Breast epithelium (tissue), 4 donors: ENCODE results near the gene LAYN. TPM values are rescaled to one million over a fixed set of nuclear protein-coding genes. Genes with fewer than 3 reads are reported as not detected.

Experiments used
- DNase-seq, 2 donors: peaks; one replicate each; pipeline ENCODE4 v3.0.0-alpha.2; 2019; ENCODE audit warnings: low spot score in 2 of 2
- H3K27ac ChIP-seq, 2 donors: fragments of 200-600 bp; sonication (generic) in 1 of 2; one replicate each; pipeline ENCODE4 v1.5.1; 2016 to 2019; ENCODE audit warnings: mild to moderate bottlenecking in 1 of 2
- H3K27me3 ChIP-seq, 2 donors: fragments of 200-600 bp; sonication (generic) in 1 of 2; one replicate each; pipeline versions ENCODE4 v1.5.1 to v1.6.0; 2017 to 2019; ENCODE audit warnings: control low read depth in 1 of 2, mild to moderate bottlenecking in 1 of 2
- H3K36me3 ChIP-seq: fragments of 200-600 bp; one replicate; pipeline ENCODE4 v1.5.1; 2019
- H3K4me1 ChIP-seq, 2 donors: fragments of 200-600 bp; sonication (generic); one replicate each; pipeline ENCODE4 v1.5.1; 2016 to 2019; ENCODE audit warnings: control low read depth in 1 of 2
- H3K4me3 ChIP-seq, 3 donors: fragments of 200-600 bp; sonication (generic); 1 replicate in 2 of 3; 2 replicates in 1 of 3; pipeline ENCODE4 v1.5.1; 2016 to 2019; ENCODE audit warnings: mild to moderate bottlenecking in 3 of 3, moderate library complexity in 2 of 3
- H3K9me3 ChIP-seq, 2 donors: fragments of 200-600 bp; sonication (generic) in 1 of 2; one replicate each; pipeline ENCODE4 v1.5.1; 2016 to 2019; ENCODE audit warnings: control low read depth in 1 of 2
- POLR2A ChIP-seq: fragments of 450-650 bp; IDR thresholded peaks from one replicate; pipeline ENCODE4 v1.6.1; 2016; ENCODE audit warnings: antibody characterized with exemption, mild to moderate bottlenecking, moderate library complexity
- POLR2AphosphoS5 ChIP-seq, 3 donors: sonication (generic); formaldehyde crosslinking; IDR thresholded peaks; one replicate each; pipeline ENCODE4 v1.6.1; 2017; ENCODE audit warnings: antibody characterized with exemption in 3 of 3
- intact Hi-C: fragments of 100-400 bp; cut with DNase I; formaldehyde crosslinking; loops from one replicate; pipeline ENCODE4 v1.15.1; 2023; ENCODE audit warnings: low total_unique reads
- total RNA-seq, 3 donors: library from RNA; depleted of rRNA; stranded (reverse); fragments of >200 nt; gene quantifications; one replicate each; pipeline ENCODE4 v1.1.0, GENCODE V29; 2016
- TF ChIP-seq, protein P1 (sequence below), 3 donors: fragments of 450-650 bp; IDR thresholded peaks; one replicate each; pipeline ENCODE4 v1.5.1; 2016 to 2017; ENCODE audit warnings: antibody characterized with exemption in 3 of 3, mild to moderate bottlenecking in 3 of 3, moderate library complexity in 3 of 3

LAYN gene
- total RNA-seq, 3 donors from 2014 or later: 2.1 to 21.3 (median 19.9) TPM

DNA sequence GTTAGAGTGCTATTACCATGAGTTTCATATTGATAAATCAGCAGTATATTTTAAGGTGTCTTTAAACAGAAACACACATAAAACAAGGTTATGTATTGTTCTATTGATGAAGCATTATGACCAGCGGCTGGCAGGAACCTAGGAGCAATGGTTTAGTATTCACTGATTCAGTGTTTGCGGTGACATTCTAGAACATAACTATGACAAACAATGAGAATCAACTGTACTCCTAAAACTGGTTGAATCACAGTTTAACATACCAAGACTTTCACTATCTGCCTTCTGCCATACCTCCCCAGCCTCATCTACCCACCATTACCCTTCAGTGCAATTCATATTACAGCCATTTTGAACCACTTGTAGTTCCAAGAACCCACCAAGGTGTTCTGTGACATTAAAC is 17.2 kb upstream of the LAYN start:
- Histone ChIP-seq H3K9me3 (no peaks in the 10 kb centered on the region), H3K27me3 (no peaks in the 10 kb centered on the region), H3K4me1 (no peaks in the 10 kb centered on the region), H3K36me3 (no peaks in the 10 kb centered on the region), H3K27ac (no peak overlapping the region), H3K4me3 (no peak overlapping the region)
- no peak for DNase-seq
- intact Hi-C loops: no loop called here
- TF ChIP-seq POLR2AphosphoS5 (IDR thresholded peaks at IDR 0.05) (no peak), POLR2A (no peak)
- TF ChIP-seq, protein P1, sequence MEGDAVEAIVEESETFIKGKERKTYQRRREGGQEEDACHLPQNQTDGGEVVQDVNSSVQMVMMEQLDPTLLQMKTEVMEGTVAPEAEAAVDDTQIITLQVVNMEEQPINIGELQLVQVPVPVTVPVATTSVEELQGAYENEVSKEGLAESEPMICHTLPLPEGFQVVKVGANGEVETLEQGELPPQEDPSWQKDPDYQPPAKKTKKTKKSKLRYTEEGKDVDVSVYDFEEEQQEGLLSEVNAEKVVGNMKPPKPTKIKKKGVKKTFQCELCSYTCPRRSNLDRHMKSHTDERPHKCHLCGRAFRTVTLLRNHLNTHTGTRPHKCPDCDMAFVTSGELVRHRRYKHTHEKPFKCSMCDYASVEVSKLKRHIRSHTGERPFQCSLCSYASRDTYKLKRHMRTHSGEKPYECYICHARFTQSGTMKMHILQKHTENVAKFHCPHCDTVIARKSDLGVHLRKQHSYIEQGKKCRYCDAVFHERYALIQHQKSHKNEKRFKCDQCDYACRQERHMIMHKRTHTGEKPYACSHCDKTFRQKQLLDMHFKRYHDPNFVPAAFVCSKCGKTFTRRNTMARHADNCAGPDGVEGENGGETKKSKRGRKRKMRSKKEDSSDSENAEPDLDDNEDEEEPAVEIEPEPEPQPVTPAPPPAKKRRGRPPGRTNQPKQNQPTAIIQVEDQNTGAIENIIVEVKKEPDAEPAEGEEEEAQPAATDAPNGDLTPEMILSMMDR (IDR thresholded peaks at IDR 0.05): no peak

DNA sequence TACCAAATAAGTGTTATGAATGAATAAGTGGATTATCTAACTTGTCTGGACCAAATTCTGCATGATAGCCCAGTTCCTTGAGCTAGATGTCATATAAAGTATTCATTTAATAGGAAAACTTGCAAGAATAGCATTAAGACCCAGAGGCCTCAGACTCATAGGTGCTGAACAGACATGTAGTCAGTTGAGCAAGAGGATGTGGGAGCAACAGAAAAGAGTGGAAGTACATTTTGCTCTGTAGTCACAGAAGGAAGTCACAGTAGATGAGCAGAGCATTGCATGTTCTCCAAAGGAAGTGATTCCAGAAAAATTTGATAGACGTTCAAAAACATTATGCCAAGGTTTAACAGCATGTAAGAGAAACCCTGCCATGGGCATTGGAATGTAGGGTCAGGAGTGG is 16.5 kb upstream of the LAYN start:
- TF ChIP-seq POLR2AphosphoS5 (IDR thresholded peaks at IDR 0.05) (no peak), POLR2A (no peak)
- H3K4me1 ChIP-seq: no peaks in the 10 kb centered on the region
- no peaks in the 10 kb centered on the region for H3K36me3 ChIP-seq
- no peak overlapping the region for H3K4me3 ChIP-seq
- H3K27me3 ChIP-seq: no peaks in the 10 kb centered on the region
- H3K9me3 ChIP-seq: no peaks in the 10 kb centered on the region
- no peak overlapping the region for H3K27ac ChIP-seq
- intact Hi-C loops: no loop called here
- no peak for DNase-seq

DNA sequence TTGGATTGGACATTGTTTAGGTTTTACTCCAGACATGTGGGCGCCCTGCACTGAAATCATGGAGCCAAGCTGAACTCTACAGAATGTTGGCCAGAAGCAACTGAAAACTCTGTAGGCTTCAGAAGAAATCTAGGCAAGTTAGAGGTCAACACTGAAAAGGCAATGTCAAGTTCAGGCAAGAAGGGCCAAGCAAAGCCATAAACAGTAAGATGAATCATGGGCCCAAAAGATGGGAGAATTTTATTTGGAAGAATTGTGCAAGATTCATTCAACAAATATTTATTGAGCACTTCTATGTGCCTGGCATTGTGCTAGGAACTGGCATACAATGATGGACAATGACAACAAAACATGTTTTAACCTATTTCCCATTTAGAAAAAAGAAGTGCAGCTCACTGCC is 15.1 kb upstream of the LAYN start:
- Histone ChIP-seq H3K9me3 (no peaks in the 10 kb centered on the region), H3K4me3 (no peak overlapping the region), H3K4me1 (no peaks in the 10 kb centered on the region), H3K36me3 (no peaks in the 10 kb centered on the region), H3K27me3 (no peaks in the 10 kb centered on the region), H3K27ac (no peak overlapping the region)
- no peak for DNase-seq
- intact Hi-C loops: no loop called here
- TF ChIP-seq, protein P1 (IDR thresholded peaks at IDR 0.05): no peak
- TF ChIP-seq POLR2A (no peak), POLR2AphosphoS5 (IDR thresholded peaks at IDR 0.05) (no peak)

DNA sequence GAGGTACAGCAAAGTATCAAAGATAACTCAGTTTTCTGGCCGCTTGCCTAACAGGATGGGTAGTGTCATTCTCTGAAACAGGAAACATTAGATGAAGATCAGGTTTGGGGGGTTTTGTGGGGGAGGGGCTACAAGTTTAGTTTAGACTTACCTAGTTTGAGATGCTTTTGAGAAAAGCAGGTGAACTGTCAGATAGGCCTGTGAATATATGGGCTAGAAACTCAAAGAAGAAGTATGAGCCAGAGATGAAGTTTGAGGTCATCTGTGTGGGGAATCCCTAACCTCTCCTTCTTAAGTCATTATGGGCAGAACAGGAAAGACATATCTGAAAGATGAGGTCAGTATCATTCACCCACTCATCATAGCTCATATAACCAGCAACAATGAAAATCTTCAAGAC is 14.0 kb upstream of the LAYN start:
- no peak overlapping the region for H3K27ac ChIP-seq
- no peaks in the 10 kb centered on the region for H3K36me3 ChIP-seq
- TF ChIP-seq, protein P1 (IDR thresholded peaks at IDR 0.05): no peak
- TF ChIP-seq POLR2AphosphoS5 (IDR thresholded peaks at IDR 0.05) (no peak), POLR2A (no peak)
- H3K4me1 ChIP-seq: no peaks in the 10 kb centered on the region
- no peak overlapping the region for H3K4me3 ChIP-seq
- DNase-seq: no peak
- no peaks in the 10 kb centered on the region for H3K9me3 ChIP-seq
- H3K27me3 ChIP-seq: no peaks in the 10 kb centered on the region
- intact Hi-C loops: no loop called here

DNA sequence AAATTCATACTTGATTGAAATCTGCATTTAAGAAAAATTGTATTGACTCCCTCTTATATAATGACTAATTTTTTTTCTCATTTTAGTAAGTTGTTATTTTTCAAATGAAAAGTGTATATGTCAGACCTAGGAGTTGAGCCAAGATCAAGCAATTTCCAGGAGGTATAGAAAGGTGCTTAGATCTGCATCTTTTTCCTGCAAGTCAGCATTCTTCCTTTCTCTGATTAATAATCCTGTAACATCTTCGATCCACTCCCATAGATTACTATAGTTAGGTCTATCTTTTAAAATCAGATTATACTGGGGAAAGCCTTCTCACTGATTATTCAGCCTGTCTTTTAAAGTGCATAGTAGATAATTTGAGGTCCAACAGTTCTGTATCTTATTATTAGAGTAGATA is 13.2 kb upstream of the LAYN start:
- Histone ChIP-seq H3K4me3 (no peak overlapping the region), H3K36me3 (no peaks in the 10 kb centered on the region), H3K9me3 (no peaks in the 10 kb centered on the region), H3K4me1 (no peaks in the 10 kb centered on the region), H3K27ac (no peak overlapping the region), H3K27me3 (no peaks in the 10 kb centered on the region)
- intact Hi-C loops: no loop called here
- TF ChIP-seq, protein P1 (IDR thresholded peaks at IDR 0.05): no peak
- TF ChIP-seq POLR2A: no peak
- no peak for TF ChIP-seq POLR2AphosphoS5 (IDR thresholded peaks at IDR 0.05)
- DNase-seq: no peak

DNA sequence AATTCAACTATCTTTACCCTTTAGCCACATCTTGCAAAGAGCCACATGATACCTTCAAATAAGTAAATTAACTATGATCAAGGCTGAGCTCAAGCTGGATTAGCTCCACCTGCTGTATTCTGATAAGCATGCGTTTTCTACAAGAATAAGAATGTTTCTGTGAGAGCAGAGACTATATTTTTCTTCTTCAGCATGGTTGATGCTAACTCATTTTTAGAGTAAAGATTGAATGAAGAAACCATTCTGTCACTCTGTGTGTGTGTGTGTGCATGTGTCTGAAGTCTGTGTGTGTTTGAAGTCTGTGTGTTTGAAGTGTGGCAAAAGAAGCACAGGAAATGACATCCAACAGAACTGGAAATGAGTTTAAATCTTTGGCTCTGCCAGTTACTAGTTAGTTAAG is 12.0 kb upstream of the LAYN start:
- no peak overlapping the region for H3K27ac ChIP-seq
- TF ChIP-seq POLR2A (no peak), POLR2AphosphoS5 (IDR thresholded peaks at IDR 0.05) (no peak)
- TF ChIP-seq, protein P1 (IDR thresholded peaks at IDR 0.05): no peak
- DNase-seq: no peak
- intact Hi-C loops: no loop called here
- H3K9me3 ChIP-seq: no peaks in the 10 kb centered on the region
- H3K36me3 ChIP-seq: no peaks in the 10 kb centered on the region
- H3K4me3 ChIP-seq: no peak overlapping the region
- no peaks in the 10 kb centered on the region for H3K4me1 ChIP-seq
- no peaks in the 10 kb centered on the region for H3K27me3 ChIP-seq
